GM23248 (cell line): ENCODE results near the gene CDK10.

ENCODE experiments used
- EZH2 ChIP-seq: fragments of 200-600 bp; sonication (generic); IDR thresholded peaks from 2 replicates; pipeline ENCODE4 v1.6.1; 2018; ENCODE audit warnings: antibody characterized with exemption, mild to moderate bottlenecking; ENCODE audit not compliant: insufficient read depth, poor library complexity, severe bottlenecking
- EZH2phosphoT487 ChIP-seq: fragments of 200-600 bp; sonication (generic); IDR thresholded peaks from 2 replicates; pipeline ENCODE4 v1.6.1; 2018; ENCODE audit warnings: antibody characterized with exemption, moderate library complexity, mild to moderate bottlenecking, low read depth; ENCODE audit not compliant: insufficient read depth

GRCh38 chr16:89669755-89670154 is 16.7 kb upstream of the CDK10 start:
- TF ChIP-seq EZH2 (no peak), EZH2phosphoT487 (no peak)
